Loucy (cell line): ENCODE data around the gene CSTF3.

Experiments
- CTCF ChIP-seq: fragments of 200-600 bp; sonication (generic); conservative IDR thresholded peaks from 2 replicates; pipeline ENCODE4 v1.5.1; 2014; ENCODE audit warnings: mild to moderate bottlenecking, antibody characterized with exemption, low read length
- EZH2phosphoT487 ChIP-seq: fragments of 200-600 bp; IDR thresholded peaks from 2 replicates; pipeline ENCODE4 v1.6.1; 2018; ENCODE audit warnings: antibody characterized with exemption, mild to moderate bottlenecking, moderate library complexity, borderline replicate concordance

- TF ChIP-seq CTCF = no peak
- no peak for TF ChIP-seq EZH2phosphoT487
Observed at GRCh38 chr11:33043221-33043830, 118.0 kb downstream of the CSTF3 start.
